HepG2 (cell line): ENCODE results near the gene ACSS3. TPM values are rescaled to one million over a fixed set of nuclear protein-coding genes. Genes with fewer than 3 reads are reported as not detected.
A peak's percentile ranks its signal among the peaks of the same experiment; 100 is the strongest.

Source experiments
- ATAC-seq: fragments of 200-7000 bp; cut with Tn5 transposase; 3 replicates; pipeline ENCODE4 v1.9.1; 2020; ENCODE audit warnings: mild to moderate bottlenecking, moderate library complexity
- Bru-seq: library from RNA; stranded (reverse); fragments of 400-500 nt; gene quantifications from one replicate; lab custom pipeline; 2021; lab: Mats Ljungman, UMichigan
- BruChase-seq, 2 experiments: library from RNA; stranded (reverse); fragments of 400-500 nt; gene quantifications; one replicate each; lab custom pipeline; 2021; lab: Mats Ljungman, UMichigan
- BruUV-seq: library from RNA; stranded (reverse); fragments of 400-500 nt; replicated peaks from 2 replicates; lab custom pipeline; 2021; lab: Mats Ljungman, UMichigan
- CTCF ChIA-PET: fragments of 300-600 bp; formaldehyde crosslinking; extraction: SDS; loops from one replicate; lab custom pipeline; 2021; ENCODE audit warnings: low total read pairs, inconsistent platforms, low intra/inter-chr PET ratio; lab: Yijun Ruan, JAX
- POLR2A ChIA-PET: fragments of 350-600 bp; sonication (Branson Sonifier 250); formaldehyde crosslinking; loops from one replicate; lab custom pipeline; 2020; ENCODE audit warnings: antibody characterized with exemption, inconsistent platforms; lab: Yijun Ruan, JAX
- DNase-seq: peaks from one replicate; pipeline ENCODE4 v3.0.0-alpha.2; 2015; ENCODE audit warnings: low spot score
- FAIRE-seq: peaks from 3 replicates; lab custom pipeline; 2011; peaks lifted over from hg19 to GRCh38; lab: Jason Lieb, UNC
- H2AFZ ChIP-seq: one replicate; pipeline ENCODE4 v1.6.1; 2011; ENCODE audit warnings: low read length, inconsistent platforms
- H3K27ac ChIP-seq: fragments of 300-600 bp; 3 replicates; pipeline ENCODE4 v1.8.0; 2011; ENCODE audit warnings: mixed run types, mild to moderate bottlenecking, mixed read lengths, low read length, inconsistent platforms; ENCODE audit not compliant: insufficient read depth; ENCODE audit errors: extremely low read length
- H3K27me3 ChIP-seq, 2 experiments: fragments of 200-600 bp in 1 of 2; 2 replicates in 1 of 2; 3 replicates in 1 of 2; pipeline versions ENCODE4 v1.6.0 to v1.8.0; 2011; ENCODE audit warnings: low read length in 2 of 2, mild to moderate bottlenecking in 2 of 2, moderate library complexity in 2 of 2, inconsistent platforms in 1 of 2; ENCODE audit not compliant: insufficient read depth in 2 of 2, control insufficient read depth in 1 of 2
- H3K36me3 ChIP-seq, 2 experiments: fragments of 200-600 bp in 1 of 2; replicated peaks in 1 of 2; 2 replicates in 1 of 2; 3 replicates in 1 of 2; pipeline versions ENCODE4 v1.5.1 to v1.8.0; 2011; ENCODE audit warnings: low read length in 2 of 2, inconsistent platforms in 1 of 2; ENCODE audit not compliant: insufficient read depth in 2 of 2, control insufficient read depth in 1 of 2
- H3K4me1 ChIP-seq: 2 replicates; pipeline ENCODE4 v1.5.1; 2012; ENCODE audit warnings: low read length, inconsistent platforms; ENCODE audit not compliant: insufficient read depth
- H3K4me2 ChIP-seq: 2 replicates; pipeline ENCODE4 v1.6.0; 2011; ENCODE audit warnings: low read depth, low read length, inconsistent platforms
- H3K4me3 ChIP-seq, 3 experiments: fragments of 200-600 bp in 1 of 3; sonication (generic), shearing (Covaris generic) in 1 of 3; replicated peaks in 1 of 3; 2 replicates each; pipeline ENCODE4 v1.5.1; 2011 to 2016; ENCODE audit warnings: low read length in 3 of 3, inconsistent platforms in 2 of 3, low read depth in 2 of 3, mild to moderate bottlenecking in 2 of 3, control low read depth in 1 of 3, mixed read lengths in 1 of 3; ENCODE audit not compliant: insufficient read depth in 1 of 3
- H3K79me2 ChIP-seq: one replicate; pipeline ENCODE4 v1.6.1; 2011; ENCODE audit warnings: low read length, inconsistent platforms; ENCODE audit not compliant: insufficient read depth
- H3K9ac ChIP-seq: 2 replicates; pipeline ENCODE4 v1.6.0; 2011; ENCODE audit warnings: mild to moderate bottlenecking, low read depth, low read length, inconsistent platforms; ENCODE audit not compliant: insufficient read depth
- H3K9me3 ChIP-seq: 2 replicates; pipeline ENCODE4 v1.5.1; 2012; ENCODE audit warnings: mild to moderate bottlenecking, low read length
- H4K20me1 ChIP-seq: 2 replicates; pipeline ENCODE4 v1.6.0; 2011; ENCODE audit warnings: inconsistent platforms, mild to moderate bottlenecking, low read length, moderate library complexity; ENCODE audit not compliant: insufficient read depth
- HOXD1 ChIP-seq: sonication (generic); formaldehyde crosslinking; IDR thresholded peaks from 2 replicates; pipeline ENCODE4 v1.5.0; 2020; ENCODE audit warnings: missing genetic modification reagents
- MED8 ChIP-seq: sonication (generic); formaldehyde crosslinking; IDR thresholded peaks from 2 replicates; pipeline ENCODE4 v1.8.1; 2023; ENCODE audit warnings: mild to moderate bottlenecking, missing genetic modification reagents; ENCODE audit not compliant: insufficient replicate concordance
- SIN3B ChIP-seq: fragments of 150-350 bp; IDR thresholded peaks from 2 replicates; pipeline ENCODE4 v1.6.1; 2014; ENCODE audit warnings: low read length
- TARDBP ChIP-seq: sonication (generic); formaldehyde crosslinking; IDR thresholded peaks from 2 replicates; pipeline ENCODE4 v1.8.0; 2022; ENCODE audit warnings: mild to moderate bottlenecking, missing genetic modification reagents
- ZNF260 ChIP-seq: sonication (generic); formaldehyde crosslinking; IDR thresholded peaks from 2 replicates; pipeline ENCODE4 v1.4.0; 2020; ENCODE audit warnings: missing genetic modification reagents, low read depth, mild to moderate bottlenecking, borderline replicate concordance
- WGBS: methylation state at CpG from one replicate; pipeline ENCODE4 v1.1.6; 2017; ENCODE audit warnings: low lambda C conversion rate; 5-methylcytosine and 5-hydroxymethylcytosine counted together
- in situ Hi-C: cut with HindIII; loops from 2 replicates; pipeline ENCODE4 v1.10.0; 2017; ENCODE audit warnings: low pct_unique_long_range_greater_than_20kb; ENCODE audit not compliant: extremely low pct_ligation_motif_present
- intact Hi-C: fragments of 100-400 bp; cut with micrococcal nuclease; formaldehyde crosslinking; loops from one replicate; pipeline ENCODE4 v1.10.0; 2022; ENCODE audit not compliant: unreplicated experiment
- long read RNA-seq, 2 experiments: library from RNA in 1 of 2; library from polyadenylated mRNA in 1 of 2; stranded (forward) in 1 of 2; unstranded in 1 of 2; transcript quantifications; one replicate each; pipeline ENCODE4 v2.0.0, GENCODE V29; 2019 to 2022
- polyA minus RNA-seq, 3 experiments: library from RNA; depleted of rRNA, polyadenylated mRNA; stranded (reverse); fragments of >200 nt; gene quantifications; 2 replicates each; pipeline ENCODE4 v1.2.3, GENCODE V29; 2011; ENCODE audit warnings: low replicate concordance in 1 of 3
- polyA plus RNA-seq, 8 experiments: library from polyadenylated mRNA; depleted of rRNA in 3 of 8; stranded (reverse) in 7 of 8; unstranded in 1 of 8; fragments of >200 nt; fragmentation: Illumina TruSeq in 4 of 8; extraction: Trizol in 4 of 8; gene quantifications; 2 replicates each; pipeline versions ENCODE4 v1.2.1 to v1.2.3, GENCODE V29; 2011 to 2016; ENCODE audit warnings: low read depth in 4 of 8, missing spikeins in 1 of 8, mixed read lengths in 1 of 8; ENCODE audit not compliant: insufficient read depth in 1 of 8
- total RNA-seq, 5 experiments: library from RNA; depleted of rRNA; stranded (reverse); fragments of >200 nt; fragmentation: Illumina TruSeq; extraction: Trizol; gene quantifications; 2 replicates each; pipeline ENCODE4 v1.2.3, GENCODE V29; 2016; ENCODE audit warnings: low read depth in 1 of 5
- TF ChIP-seq, protein P1 (sequence below): IDR thresholded peaks from 2 replicates; pipeline ENCODE4 v1.6.1; 2018; ENCODE audit warnings: missing genetic modification reagents, mild to moderate bottlenecking, missing compliant biosample characterization
- TF ChIP-seq, protein P2 (sequence below): sonication (generic); formaldehyde crosslinking; IDR thresholded peaks from 2 replicates; pipeline ENCODE4 v1.5.0; 2020; ENCODE audit warnings: mild to moderate bottlenecking, missing genetic modification reagents, borderline replicate concordance

ACSS3 gene, protein sequence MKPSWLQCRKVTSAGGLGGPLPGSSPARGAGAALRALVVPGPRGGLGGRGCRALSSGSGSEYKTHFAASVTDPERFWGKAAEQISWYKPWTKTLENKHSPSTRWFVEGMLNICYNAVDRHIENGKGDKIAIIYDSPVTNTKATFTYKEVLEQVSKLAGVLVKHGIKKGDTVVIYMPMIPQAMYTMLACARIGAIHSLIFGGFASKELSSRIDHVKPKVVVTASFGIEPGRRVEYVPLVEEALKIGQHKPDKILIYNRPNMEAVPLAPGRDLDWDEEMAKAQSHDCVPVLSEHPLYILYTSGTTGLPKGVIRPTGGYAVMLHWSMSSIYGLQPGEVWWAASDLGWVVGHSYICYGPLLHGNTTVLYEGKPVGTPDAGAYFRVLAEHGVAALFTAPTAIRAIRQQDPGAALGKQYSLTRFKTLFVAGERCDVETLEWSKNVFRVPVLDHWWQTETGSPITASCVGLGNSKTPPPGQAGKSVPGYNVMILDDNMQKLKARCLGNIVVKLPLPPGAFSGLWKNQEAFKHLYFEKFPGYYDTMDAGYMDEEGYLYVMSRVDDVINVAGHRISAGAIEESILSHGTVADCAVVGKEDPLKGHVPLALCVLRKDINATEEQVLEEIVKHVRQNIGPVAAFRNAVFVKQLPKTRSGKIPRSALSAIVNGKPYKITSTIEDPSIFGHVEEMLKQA
- total RNA-seq (2016; rRNA removed; fragmentation: Illumina TruSeq; extraction: Trizol), result 86.3 and 95.7 TPM in 2 replicates
- 16.5 and 17.3 TPM in 2 replicates for total RNA-seq (2016; cell fraction: cytosol; rRNA removed; fragmentation: Illumina TruSeq; extraction: Trizol; ENCODE audit: low read depth)
- 83.9 and 102 TPM in 2 replicates for total RNA-seq (2016; cell fraction: insoluble cytoplasmic fraction; rRNA removed; fragmentation: Illumina TruSeq; extraction: Trizol)
- 23.5 and 28.5 TPM in 2 replicates for total RNA-seq (2016; cell fraction: membrane; rRNA removed; fragmentation: Illumina TruSeq; extraction: Trizol)
- total RNA-seq (2016; cell fraction: nucleus; rRNA removed; fragmentation: Illumina TruSeq; extraction: Trizol), result 133 TPM in 2 replicates
- 68.6 and 79.5 TPM in 2 replicates for polyA plus RNA-seq (2011; rRNA removed)
- polyA plus RNA-seq (2011; cell fraction: cytosol; rRNA removed), result 53.2 and 78.7 TPM in 2 replicates
- 56.5 and 68.3 TPM in 2 replicates for polyA plus RNA-seq (2011; cell fraction: nucleus; rRNA removed)
- polyA plus RNA-seq (2012), result 56.8 and 59.4 TPM in 2 replicates
- polyA plus RNA-seq (2016; cell fraction: cytosol; fragmentation: Illumina TruSeq; extraction: Trizol; ENCODE audit: low read depth), result 7.4 and 7.7 TPM in 2 replicates
- 88.8 and 97.6 TPM in 2 replicates for polyA plus RNA-seq (2016; cell fraction: insoluble cytoplasmic fraction; fragmentation: Illumina TruSeq; extraction: Trizol; ENCODE audit: low read depth)
- 12.9 and 14.0 TPM in 2 replicates for polyA plus RNA-seq (2016; cell fraction: membrane; fragmentation: Illumina TruSeq; extraction: Trizol; ENCODE audit: low read depth)
- 72.3 and 73.1 TPM in 2 replicates for polyA plus RNA-seq (2016; cell fraction: nucleus; fragmentation: Illumina TruSeq; extraction: Trizol; ENCODE audit: insufficient read depth, low read depth)
- polyA minus RNA-seq (2011; rRNA and poly(A)+ RNA removed; ENCODE audit: low replicate concordance), result 96.5 TPM in 1 of 2 replicates, not detected in the other
- 99.5 and 134 TPM in 2 replicates for polyA minus RNA-seq (2011; cell fraction: cytosol; rRNA and poly(A)+ RNA removed)
- 426 and 440 TPM in 2 replicates for polyA minus RNA-seq (2011; cell fraction: nucleus; rRNA and poly(A)+ RNA removed)
- Bru-seq, nascent RNA, result percentile 97 among the genes with signal in this experiment
- BruChase-seq, experiment 1, labeled RNA remaining after a 6-hour chase, result percentile 84 among the genes with signal in this experiment
- BruChase-seq, experiment 2, labeled RNA remaining after a 2-hour chase, result percentile 90 among the genes with signal in this experiment
- long read RNA-seq, experiment 1, full-length matches to known transcripts, result 81 of 105 reads
- long read RNA-seq, experiment 1, partial matches to known transcripts, result 10 of 105 reads
- long read RNA-seq, experiment 1, other reads (novel, unspliced or antisense), result 14 of 105 reads
- long read RNA-seq, experiment 2, full-length matches to known transcripts, result 83 of 211 reads
- long read RNA-seq, experiment 2, partial matches to known transcripts, result 109 of 211 reads
- long read RNA-seq, experiment 2, other reads (novel, unspliced or antisense), result 19 of 211 reads

DNA sequence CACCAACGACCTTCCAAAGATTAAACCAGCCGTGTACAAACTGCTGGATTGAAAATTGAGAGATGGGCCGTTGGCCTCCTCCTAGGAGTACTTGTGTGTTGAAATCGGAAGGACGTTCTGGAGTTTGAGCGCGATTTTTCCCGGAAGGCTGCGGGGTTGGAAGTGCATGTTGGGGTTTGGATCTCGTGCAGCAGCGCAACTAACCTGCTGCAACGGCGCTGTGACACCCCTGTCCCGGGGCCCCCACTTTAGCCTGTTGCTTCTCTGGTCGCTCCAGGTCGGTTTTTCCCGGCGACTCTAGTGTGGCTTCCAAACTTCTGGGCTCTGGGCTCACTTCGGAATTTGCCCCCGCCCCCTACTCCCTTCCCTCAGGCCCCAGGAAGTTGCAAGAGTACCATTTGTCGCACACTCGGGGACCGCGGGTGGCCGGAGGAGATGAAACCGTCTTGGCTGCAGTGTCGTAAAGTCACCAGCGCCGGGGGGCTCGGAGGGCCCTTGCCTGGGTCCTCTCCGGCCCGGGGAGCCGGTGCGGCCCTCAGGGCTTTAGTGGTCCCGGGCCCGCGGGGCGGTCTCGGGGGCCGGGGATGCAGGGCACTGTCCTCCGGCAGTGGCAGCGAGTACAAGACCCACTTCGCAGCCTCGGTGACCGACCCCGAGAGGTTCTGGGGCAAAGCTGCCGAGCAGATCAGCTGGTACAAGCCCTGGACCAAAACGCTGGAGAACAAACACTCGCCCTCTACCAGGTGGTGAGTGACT, at the start of gene ACSS3:
Gene ACSS3, plus strand, starts transcription at position 394 of the 756 bp plus-strand sequence. Its CDS starts 42 bp downstream, at position 436.
- peak within 1 kb of the TSS; percentile 65 to 94 (median 85) for H3K4me3 ChIP-seq
- 2% methylated on average over 18 of the region's 49 CpGs for WGBS
- POLR2A ChIA-PET, result interaction anchor here (0.9 to 2.7 kb wide), 9 partner anchors 8 to 143 kb away, joined by 3 to 17 read pairs (median 6); partner anchors contain the start of gene LIN7A
- in situ Hi-C loops, result loop anchor here (5.0 to 10.0 kb wide), 2 partner anchors 64 to 143 kb away; partner anchors contain the start of gene LIN7A
- H3K4me1 ChIP-seq, result peaks cover 61% of the 10 kb centered on the region
- peak within 1 kb of the TSS; percentile 81 for H3K27ac ChIP-seq
- no peaks in the 10 kb centered on the region; a peak in 1 of 5 replicates for H3K27me3 ChIP-seq
- peaks cover 51% of the 10 kb centered on the region for H3K79me2 ChIP-seq
- peak within 1 kb of the TSS; percentile 77 for H2AFZ ChIP-seq
- ATAC-seq (peak; percentile 83), DNase-seq (peak; percentile 67), FAIRE-seq (no peak)
- H3K36me3 ChIP-seq, result no peaks in the 10 kb centered on the region
- intact Hi-C loops, result loop anchor here (1.0 to 5.0 kb wide), 6 partner anchors 8 to 241 kb away; partner anchors contain the start of gene LIN7A
- CTCF ChIA-PET, result no interaction called here
- BruUV-seq, result no TSS peak
- H4K20me1 ChIP-seq, result no peaks in the 10 kb centered on the region
- H3K4me2 ChIP-seq, result peak within 1 kb of the TSS; percentile 90
- H3K9ac ChIP-seq, result peak within 1 kb of the TSS; percentile 86
- H3K9me3 ChIP-seq, result no peaks in the 10 kb centered on the region
- TF ChIP-seq TARDBP (peak; percentile 50; the same call in 1 of the 2 replicates), MED8 (peak; percentile 18), SIN3B (no peak), ZNF260 (CRISPR knock-in tag) (no peak), HOXD1 (CRISPR knock-in tag) (no peak)
- TF ChIP-seq, protein P1, sequence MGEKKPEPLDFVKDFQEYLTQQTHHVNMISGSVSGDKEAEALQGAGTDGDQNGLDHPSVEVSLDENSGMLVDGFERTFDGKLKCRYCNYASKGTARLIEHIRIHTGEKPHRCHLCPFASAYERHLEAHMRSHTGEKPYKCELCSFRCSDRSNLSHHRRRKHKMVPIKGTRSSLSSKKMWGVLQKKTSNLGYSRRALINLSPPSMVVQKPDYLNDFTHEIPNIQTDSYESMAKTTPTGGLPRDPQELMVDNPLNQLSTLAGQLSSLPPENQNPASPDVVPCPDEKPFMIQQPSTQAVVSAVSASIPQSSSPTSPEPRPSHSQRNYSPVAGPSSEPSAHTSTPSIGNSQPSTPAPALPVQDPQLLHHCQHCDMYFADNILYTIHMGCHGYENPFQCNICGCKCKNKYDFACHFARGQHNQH (CRISPR knock-in tag), result peak; percentile 38; the same call in 1 of the 2 replicates
- TF ChIP-seq, protein P2, sequence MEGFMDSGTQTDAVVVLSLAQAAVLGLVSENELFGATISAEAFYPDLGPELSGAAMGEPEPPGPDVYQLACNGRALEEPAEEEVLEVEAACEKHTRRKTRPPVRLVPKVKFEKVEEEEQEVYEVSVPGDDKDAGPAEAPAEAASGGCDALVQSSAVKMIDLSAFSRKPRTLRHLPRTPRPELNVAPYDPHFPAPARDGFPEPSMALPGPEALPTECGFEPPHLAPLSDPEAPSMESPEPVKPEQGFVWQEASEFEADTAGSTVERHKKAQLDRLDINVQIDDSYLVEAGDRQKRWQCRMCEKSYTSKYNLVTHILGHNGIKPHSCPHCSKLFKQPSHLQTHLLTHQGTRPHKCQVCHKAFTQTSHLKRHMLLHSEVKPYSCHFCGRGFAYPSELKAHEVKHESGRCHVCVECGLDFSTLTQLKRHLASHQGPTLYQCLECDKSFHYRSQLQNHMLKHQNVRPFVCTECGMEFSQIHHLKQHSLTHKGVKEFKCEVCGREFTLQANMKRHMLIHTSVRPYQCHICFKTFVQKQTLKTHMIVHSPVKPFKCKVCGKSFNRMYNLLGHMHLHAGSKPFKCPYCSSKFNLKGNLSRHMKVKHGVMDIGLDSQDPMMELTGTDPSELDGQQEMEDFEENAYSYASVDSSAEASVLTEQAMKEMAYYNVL (CRISPR knock-in tag), result 0 out of 2 replicates have a peak, but pooled peaks have one; percentile 11
